Loucy (cell line): ENCODE data around the gene TCEANC2.

Experiments used
- CTCF ChIP-seq: fragments of 200-600 bp; sonication (generic); conservative IDR thresholded peaks from 2 replicates; pipeline ENCODE4 v1.5.1; 2014; ENCODE audit warnings: mild to moderate bottlenecking, antibody characterized with exemption, low read length
- EZH2phosphoT487 ChIP-seq: fragments of 200-600 bp; IDR thresholded peaks from 2 replicates; pipeline ENCODE4 v1.6.1; 2018; ENCODE audit warnings: antibody characterized with exemption, mild to moderate bottlenecking, moderate library complexity, borderline replicate concordance

GRCh38 chr1:54132495-54132894 lies 79.1 kb downstream of the TCEANC2 start:
- no peak for TF ChIP-seq CTCF
- TF ChIP-seq EZH2phosphoT487, result no peak
